Gastrocnemius medialis (tissue), 4 donors: ENCODE results near the gene HOXA5.

ENCODE experiments used
- CTCF ChIP-seq, 5 experiments: fragments of 450-650 bp in 3 of 5; fragments of 200-600 bp in 2 of 5; sonication (generic) in 2 of 5; IDR thresholded peaks in 4 of 5; conservative IDR thresholded peaks in 1 of 5; 1 replicate in 4 of 5; 2 replicates in 1 of 5; pipeline ENCODE4 v1.5.1; 2016 to 2019; ENCODE audit warnings: antibody characterized with exemption in 5 of 5, mild to moderate bottlenecking in 3 of 5, moderate library complexity in 3 of 5
- POLR2A ChIP-seq, 2 donors: fragments of 450-650 bp; IDR thresholded peaks; one replicate each; pipeline ENCODE4 v1.6.1; 2017; ENCODE audit warnings: antibody characterized with exemption in 2 of 2, mild to moderate bottlenecking in 2 of 2, moderate library complexity in 2 of 2

GRCh38 chr7:27094304-27095049 lies 49.0 kb downstream of the HOXA5 start:
- no peak for TF ChIP-seq POLR2A (IDR thresholded peaks at IDR 0.05)
- no peak for TF ChIP-seq CTCF (IDR thresholded peaks at IDR 0.05 in 4 of 5, conservative IDR thresholded peaks at IDR 0.05 in 1 of 5)
